HG02571 (cell line): Measurements from ENCODE around the gene TM9SF2.
A peak's percentile ranks its signal among the peaks of the same experiment; 100 is the strongest.
"Not testable (repeated sequence)": the region's sequence is repeated elsewhere in the genome, so short reads cannot be mapped to it uniquely, and the experiment has no call there.

Experiments
- ATAC-seq: cut with Tn5 transposase; IDR thresholded peaks from one replicate; pipeline ENCODE4 v1.9.1; 2021; ENCODE audit warnings: mild to moderate bottlenecking, moderate library complexity; ENCODE audit not compliant: unreplicated experiment

The TM9SF2 gene, protein sequence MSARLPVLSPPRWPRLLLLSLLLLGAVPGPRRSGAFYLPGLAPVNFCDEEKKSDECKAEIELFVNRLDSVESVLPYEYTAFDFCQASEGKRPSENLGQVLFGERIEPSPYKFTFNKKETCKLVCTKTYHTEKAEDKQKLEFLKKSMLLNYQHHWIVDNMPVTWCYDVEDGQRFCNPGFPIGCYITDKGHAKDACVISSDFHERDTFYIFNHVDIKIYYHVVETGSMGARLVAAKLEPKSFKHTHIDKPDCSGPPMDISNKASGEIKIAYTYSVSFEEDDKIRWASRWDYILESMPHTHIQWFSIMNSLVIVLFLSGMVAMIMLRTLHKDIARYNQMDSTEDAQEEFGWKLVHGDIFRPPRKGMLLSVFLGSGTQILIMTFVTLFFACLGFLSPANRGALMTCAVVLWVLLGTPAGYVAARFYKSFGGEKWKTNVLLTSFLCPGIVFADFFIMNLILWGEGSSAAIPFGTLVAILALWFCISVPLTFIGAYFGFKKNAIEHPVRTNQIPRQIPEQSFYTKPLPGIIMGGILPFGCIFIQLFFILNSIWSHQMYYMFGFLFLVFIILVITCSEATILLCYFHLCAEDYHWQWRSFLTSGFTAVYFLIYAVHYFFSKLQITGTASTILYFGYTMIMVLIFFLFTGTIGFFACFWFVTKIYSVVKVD

DNA sequence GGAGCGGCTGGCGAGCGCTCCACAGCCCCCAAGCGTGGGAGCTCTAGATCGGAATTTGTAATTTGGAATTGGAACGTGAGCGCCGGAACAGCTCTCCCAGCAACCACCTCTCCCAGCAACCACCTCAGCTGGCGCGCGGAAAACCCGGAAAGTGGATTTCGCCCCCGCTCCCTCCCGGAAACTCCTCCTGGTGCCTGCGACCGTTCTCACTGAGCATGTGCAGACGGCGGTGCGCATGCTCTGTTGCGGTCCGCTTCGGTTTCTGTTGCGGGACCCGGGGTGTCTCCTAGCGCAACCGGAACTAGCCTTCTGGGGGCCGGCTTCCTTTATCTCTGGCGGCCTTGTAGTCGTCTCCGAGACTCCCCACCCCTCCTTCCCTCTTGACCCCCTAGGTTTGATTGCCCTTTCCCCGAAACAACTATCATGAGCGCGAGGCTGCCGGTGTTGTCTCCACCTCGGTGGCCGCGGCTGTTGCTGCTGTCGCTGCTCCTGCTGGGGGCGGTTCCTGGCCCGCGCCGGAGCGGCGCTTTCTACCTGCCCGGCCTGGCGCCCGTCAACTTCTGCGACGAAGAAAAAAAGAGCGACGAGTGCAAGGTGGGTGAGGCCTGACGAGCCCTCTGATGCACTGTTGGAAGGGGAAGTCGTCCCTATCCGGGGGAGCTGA is at the start of gene TM9SF2:
Gene TM9SF2, plus strand, starts transcription at position 289 of the 664 bp plus-strand sequence. Its CDS starts 135 bp downstream, at position 424.
- peak; percentile 56 for ATAC-seq

DNA sequence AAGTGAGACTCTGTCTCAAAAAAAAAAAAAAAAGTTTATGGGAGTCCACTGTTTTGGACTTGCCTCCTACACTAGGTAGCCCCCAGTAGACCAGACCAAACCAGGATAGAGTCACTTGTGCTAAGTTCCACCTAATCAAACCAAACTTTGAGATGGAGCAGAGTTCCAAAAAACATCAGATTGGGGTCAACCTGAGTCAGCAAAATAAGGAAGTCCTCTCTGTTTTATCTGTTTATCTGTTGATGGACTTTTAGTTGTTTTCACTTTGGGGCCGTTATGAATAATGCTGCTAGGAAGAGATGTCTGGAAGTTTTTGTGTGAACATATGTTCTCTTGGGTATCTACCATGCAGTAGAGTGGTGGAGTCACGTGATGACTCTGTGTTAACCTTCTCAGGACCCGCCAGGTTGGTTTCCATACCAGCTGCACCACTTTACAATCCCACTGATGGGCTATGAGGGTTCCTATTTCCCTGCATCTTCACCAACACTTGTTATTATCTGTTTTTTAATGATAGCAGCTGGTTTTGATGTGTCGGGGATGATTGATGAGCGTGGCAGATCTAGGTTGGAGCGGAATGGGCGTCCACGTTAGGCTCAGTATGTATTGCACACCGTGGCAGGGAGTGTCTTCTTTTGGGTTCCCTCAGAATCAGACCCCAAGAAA is 46.6 kb upstream of the TM9SF2 start:
- ATAC-seq: no peak

DNA sequence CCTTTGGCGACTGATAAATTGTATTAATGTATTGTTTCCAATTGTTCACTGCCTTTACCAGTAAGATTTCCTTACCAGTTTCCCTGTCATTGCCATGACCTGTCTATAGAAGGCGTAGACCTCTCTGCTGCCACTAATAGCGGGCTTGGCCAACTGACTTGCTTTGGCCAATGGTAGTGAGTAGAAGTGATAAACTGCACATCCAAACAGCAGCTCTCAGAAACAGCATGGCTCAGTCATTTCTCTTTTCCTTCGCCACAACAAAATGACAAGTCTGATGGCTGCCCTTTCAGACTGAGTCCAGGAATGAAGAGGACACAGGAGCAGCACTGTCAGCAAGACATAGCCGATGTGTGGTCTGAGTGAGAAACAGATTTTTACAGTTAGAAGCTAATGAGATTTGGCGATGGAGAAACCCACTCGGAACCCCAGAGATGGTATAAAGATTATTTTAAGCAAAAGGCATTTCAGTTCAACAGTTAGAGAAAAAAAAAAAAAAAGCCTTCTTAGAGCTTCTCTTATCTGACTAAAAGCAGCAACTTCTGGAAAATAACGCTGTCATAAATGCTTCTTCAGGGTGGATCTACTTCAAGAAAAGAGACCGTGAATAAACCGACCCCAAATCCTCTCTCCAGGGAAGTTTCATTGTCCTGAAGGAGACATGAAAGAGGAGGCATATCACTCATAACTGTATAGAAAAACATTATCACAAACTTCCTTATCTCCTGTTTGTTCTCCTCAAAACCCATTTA is 42.0 kb upstream of the TM9SF2 start:
- no peak for ATAC-seq

DNA sequence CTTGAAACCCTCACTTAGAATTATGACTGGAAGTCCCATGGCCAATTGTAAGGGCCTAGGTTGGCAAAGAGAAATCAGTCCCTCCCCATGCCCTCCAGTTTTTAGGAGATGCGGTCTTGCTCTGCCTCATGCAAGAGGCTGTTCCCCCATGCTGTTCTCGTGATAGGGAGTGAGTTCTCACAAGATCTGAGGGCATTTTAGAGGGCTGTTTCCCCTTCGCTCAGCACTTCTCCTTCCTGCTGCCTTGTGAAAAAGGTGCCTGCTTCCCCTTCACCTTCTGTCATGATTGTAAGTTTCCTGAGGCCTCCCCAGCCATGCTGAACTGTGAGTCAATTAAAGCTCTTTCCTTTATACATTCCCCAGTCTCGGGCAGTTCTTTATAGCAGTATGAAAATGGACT is 40.5 kb upstream of the TM9SF2 start:
- ATAC-seq: not testable (repeated sequence)

DNA sequence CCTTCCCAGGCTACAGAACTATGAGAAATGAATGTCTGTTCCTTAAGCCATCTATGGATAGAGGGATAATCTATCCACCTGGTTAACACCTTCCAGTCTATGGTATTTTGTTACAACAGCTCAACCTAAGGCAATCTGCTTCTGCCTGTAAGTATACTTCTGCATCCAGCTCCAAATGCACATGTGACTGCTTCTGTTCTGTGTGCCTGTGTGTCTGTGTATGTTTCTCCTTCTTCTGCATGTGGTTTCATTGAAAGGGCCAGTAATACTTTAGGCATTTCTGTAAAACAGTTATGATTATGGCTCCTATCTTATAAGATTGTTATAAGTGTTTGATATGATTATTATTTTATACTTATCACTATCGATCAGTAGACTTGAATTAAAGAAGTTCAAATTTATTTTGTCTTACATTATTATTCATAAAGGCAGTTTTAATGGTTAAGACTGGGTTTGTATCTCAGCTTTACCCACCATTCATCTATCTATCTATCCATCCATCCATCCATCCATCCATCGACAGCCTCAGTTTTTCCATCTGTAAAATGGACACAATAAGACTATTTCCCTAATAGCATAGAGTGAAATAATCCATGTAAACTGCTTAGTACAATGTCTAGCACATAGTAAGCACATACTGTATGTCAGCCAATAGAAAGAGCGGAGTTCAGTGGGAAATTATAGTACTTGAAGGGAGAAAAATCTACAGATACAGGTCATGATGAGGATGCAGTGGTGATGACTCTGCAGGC is 37.5 kb upstream of the TM9SF2 start:
- ATAC-seq: no peak

DNA sequence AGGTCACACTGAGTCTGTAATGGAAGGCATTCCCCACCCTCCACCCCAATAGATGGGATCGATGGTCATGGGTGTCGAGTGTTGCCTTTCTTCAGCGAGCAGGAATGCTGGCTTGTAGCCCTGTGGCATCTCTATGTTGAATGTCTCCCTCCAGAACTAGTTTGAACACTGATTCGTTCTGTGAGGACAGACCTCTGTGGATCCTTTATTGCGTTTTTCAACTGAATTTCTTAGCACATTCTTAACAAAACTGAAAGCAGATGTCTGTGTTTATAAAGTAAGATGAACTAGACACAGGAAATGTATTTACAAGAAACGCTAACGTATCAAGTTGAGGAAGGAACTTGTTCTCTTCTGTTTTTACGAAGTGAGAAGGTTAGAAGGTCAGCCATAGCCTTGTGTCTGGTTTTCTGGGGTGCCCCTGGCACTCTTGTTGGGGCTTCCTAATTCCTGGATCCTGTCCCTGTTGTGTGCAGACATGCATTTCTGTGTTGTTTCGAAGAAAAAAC is 36.8 kb upstream of the TM9SF2 start:
- no peak for ATAC-seq

DNA sequence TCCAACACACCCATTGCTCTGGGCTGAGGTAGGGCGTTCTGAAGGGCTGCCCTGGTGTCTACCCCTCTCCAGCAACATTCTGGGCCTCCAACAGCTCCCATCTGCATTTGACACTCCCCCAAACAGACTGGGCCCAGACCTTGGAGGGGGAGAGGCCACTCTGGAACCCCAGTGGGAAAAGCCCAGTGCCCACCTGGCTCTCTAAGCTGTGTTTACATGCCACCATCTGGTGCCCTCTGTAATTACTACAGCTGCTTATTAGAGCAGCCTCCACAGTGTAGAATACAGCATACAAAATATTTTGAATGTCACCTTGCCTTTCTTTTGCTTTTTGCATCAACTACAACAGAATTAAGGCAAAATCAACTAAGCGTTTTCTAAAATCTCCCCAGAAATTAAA is 35.8 kb upstream of the TM9SF2 start:
- ATAC-seq: no peak

DNA sequence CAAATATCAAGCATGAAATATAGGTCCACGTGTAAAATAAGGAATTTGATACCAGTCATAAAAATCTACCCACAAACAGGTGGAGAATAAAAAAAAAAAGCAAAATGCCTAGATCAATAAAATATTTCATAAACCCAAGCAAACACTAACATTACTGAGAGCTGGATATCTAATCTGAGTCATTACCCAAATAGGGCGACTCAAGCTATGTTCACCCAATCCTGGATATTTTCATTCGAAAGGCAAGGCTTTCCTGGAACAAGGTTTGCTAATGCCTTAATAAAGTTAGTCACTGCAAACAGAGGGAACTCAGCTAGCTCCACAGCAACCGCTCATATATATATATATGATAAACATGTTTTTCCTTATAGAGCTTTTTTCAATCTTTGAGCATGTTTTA is 33.5 kb upstream of the TM9SF2 start:
- ATAC-seq: no peak

DNA sequence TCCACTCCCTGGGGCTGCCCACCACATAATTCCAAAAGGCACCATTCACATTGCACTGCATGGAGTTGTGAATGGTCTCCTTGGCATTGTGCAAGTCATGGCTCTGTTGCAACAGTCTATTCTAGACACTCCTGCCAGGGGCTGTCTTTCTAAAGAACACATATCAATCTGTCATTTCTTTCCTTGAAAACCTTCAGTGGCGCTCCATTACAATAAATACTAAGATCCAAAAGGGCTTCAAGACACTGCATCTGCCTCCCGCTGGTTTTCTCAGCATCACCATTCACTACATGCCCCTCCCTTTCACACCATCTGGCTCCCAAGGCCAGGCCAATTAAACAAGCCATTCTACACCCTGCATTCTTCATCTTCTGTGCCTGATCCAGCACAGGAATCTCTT is 32.2 kb upstream of the TM9SF2 start:
- no peak for ATAC-seq

DNA sequence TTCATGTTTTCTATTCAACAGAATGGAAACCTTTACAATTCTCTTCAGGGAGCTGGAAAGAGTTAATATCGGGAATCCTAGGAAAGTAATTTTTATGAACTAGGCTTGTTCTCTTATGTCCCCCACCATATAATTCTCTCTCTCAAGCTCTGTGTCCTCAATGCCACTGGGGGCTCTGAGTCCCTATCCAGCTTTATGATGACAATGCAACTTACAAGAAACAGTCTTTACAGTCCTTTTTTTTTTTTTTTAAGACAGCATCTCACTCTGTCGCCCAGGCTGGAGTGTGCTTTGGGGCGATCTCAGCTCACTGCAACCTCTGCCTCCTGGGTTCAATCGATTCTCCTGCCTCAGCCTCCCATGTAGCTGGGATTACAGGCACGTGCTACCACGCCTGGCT is 31.2 kb upstream of the TM9SF2 start:
- ATAC-seq: no peak

DNA sequence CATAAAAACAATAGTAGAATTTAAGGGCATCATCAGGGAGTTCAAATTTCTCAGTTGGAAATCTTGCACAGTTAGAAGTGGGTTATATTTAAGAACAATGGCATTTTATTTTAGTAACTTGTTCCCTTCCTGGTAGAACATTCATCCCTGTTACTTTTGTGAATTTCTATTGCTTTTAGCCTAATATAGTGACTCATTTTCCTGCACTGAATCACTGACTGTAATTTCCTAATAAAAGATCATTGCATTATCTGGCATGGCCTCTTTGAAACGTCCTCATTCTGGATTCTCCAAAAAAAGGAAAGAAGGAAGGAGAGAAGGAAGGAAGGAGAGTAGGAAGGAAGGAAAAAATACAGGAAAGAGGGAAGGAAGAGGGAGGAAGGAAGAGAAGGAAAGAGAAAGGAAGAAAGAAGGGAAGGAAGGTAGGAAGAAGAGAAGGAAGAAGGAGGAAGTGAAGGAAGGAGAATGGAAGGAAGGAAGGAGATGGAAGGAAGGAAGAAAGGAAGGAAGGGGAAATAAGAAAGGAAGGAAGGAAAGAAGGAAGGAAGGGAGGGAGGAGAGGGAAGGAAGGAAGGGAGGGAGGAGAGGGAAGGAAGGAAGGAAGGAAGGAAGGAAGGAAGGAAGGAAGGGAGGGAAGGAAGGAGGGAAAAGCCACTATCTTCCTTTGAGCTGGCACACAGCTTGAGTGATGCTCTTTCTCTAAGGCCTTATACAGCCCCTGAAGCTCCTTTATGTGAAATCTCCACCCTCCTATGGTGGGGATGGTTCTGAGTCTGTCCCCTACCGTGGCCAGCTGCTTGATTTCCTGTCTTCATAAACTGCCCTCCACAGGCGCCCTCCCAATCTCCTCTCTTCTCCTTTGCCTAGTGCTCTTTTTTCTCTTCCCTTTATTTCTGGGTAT is 29.8 kb upstream of the TM9SF2 start:
- no peak for ATAC-seq

DNA sequence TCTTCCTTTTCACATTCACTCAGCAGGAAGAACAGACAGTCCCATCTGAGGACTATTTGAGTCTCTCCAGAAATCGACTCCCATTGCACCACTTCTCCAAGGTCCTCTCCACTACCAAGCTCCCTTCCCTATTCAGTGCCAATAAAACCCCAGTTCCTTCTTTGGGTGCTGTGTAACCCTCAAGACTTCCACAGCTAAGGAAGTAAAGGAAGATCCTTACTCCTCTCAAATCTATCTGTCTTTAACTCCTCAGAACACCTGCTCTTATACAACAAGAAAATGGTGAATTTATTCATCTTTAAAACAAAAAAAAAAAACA is 29.2 kb upstream of the TM9SF2 start:
- no peak for ATAC-seq

DNA sequence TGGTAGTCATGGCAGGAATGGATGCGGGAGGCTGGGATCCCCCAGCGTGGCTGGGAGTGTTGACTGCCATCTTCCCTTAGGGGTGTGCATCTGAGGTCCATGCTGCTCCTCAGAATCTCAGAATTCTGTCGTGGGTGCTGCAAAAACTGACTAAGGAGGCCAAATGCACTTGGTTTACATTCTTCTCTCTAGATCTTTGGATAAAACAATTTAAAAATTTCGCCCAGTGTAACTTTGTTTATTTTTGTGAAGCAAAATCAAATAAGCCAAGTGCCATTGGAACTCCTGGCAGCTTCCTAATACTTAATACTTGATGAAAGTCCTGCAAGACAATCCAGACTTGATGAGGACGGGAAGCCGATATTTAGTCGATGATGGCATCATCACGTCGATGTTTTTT is 27.8 kb upstream of the TM9SF2 start:
- ATAC-seq: no peak

DNA sequence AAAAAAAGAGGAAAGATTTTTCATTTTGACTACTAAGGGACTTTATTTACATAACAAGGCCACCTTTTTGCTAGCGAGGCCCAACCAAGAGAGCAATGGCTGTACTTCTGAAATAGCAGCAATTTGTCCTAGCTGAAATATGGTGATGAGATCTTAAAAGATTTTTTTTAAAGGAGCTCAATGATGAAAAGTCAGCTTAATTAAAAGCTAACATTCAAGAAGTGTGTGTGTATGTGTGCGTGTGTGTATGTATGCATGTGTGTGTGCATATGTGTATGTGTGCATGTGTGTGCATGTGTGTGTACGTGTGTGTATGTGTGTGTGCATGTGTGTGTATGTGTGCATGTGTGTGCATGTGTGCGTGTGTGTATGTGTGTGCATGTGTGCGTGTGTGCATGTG is 24.6 kb upstream of the TM9SF2 start:
- ATAC-seq: no peak

DNA sequence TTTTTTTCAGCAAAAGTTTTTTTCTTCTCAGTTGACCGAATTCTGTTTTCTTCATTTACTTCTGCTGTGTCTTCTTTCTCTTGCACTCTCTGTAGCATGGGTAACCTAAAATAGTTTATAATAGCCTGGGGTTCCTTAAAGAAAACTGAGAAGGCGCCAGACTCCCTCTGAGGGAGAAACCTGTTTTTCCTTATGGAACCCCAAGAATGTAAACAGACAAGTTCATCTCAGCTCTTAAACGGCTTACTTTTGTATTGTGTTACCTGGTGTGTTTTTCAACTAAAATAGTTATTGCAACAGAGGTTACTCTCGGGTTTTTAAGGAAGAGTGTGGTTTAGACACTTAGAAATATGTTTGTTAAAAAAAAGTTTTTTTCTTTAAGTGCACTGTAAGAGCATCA is 23.8 kb upstream of the TM9SF2 start:
- ATAC-seq: no peak

DNA sequence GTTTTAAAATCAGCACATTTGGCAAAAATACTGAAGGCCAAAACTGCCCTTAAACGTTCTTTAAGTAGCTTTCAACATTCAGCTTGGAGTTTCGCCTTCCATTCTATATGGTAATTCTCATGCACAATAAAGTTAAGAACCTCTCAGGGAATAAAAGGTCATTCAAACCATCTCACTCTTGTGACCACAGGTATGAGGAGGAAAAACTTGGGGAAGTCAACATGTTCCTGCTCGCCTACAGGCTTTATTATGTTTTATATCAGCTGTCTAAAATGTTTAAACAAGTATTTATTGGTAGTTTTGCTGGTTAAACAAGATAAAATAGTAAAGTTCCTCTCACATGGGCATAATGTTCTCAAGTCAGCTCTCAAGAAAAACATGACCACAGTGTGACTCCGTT is 19.9 kb upstream of the TM9SF2 start:
- no peak for ATAC-seq

DNA sequence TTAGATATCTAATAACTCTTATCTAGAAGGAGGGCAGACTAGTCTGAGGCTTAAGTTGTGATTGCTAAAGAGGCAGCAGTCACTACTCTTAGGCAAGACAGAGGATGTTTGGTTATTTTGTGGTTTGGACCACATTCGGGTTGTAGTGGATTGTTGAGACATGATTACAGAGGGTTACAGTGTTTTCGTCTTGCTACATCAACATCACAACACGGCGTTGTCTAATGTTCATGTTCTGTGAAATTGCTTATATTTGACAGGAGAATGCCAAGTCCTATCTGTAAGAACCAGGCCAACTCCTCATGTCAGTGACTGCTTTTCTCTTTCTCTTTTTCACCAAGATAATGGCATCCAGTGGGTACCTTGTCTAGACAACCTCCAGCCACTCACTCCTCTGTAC is 16.8 kb upstream of the TM9SF2 start:
- ATAC-seq: no peak

DNA sequence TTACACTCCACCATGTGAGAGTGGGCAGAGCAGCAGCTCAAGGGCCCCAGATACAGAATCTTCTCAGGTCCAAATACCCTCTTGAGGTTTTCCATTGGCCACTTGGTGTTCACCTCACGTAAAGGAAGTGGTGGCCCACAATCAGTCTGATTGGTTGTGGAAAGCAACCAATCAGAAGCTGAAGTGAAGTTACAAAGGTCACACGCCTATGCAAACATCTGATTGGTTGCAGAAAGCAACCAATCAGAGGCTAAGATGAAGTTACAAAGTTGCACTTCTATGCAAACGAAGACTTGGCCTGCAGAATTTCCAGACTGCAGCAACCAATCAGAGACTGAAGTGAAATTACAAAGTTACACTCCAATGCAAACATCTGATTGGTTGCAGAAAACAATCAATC is 14.3 kb upstream of the TM9SF2 start:
- ATAC-seq: no peak

DNA sequence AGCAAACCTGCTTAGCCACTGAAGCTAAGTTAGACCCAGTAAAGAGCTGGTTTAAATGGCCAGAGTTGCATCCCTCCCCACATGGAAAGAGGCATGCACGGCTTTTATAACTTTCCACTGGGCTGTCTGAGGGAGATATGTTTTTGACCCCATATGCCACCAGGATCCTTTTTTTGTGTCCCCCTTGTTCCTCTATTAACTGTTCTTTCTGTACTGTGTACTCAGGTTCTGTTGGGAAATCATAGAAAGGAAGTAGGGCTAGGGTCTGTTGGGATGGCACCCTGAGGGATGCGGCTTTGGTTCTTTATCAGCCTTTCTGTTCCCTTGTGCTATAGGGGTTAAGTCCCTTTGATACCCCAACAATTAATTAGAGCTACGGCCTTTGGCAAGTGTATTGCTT is 12.2 kb upstream of the TM9SF2 start:
- ATAC-seq: no peak
